Measurements from ENCODE around the gene DUSP6.

DUSP6 gene

GRCh38 chr12:89320735-89321134, 31.6 kb downstream of the DUSP6 start:
- TF ChIP-seq ZFX (IDR thresholded peaks at IDR 0.05; ENCODE audit: borderline replicate concordance) (no peak), CTCF (IDR thresholded peaks at IDR 0.05) (no peak)
- H3K27ac ChIP-seq, result no peak overlapping the region

GRCh38 chr12:89319606-89320005, 32.7 kb downstream of the DUSP6 start:
- no peak overlapping the region for H3K27ac ChIP-seq
- TF ChIP-seq ZFX (IDR thresholded peaks at IDR 0.05; ENCODE audit: borderline replicate concordance) (no peak), CTCF (IDR thresholded peaks at IDR 0.05) (no peak)

GRCh38 chr12:89319122-89319521, 33.2 kb downstream of the DUSP6 start:
- H3K27ac ChIP-seq, result no peak overlapping the region
- TF ChIP-seq ZFX (IDR thresholded peaks at IDR 0.05; ENCODE audit: borderline replicate concordance) (no peak), CTCF (IDR thresholded peaks at IDR 0.05) (no peak)

DNA sequence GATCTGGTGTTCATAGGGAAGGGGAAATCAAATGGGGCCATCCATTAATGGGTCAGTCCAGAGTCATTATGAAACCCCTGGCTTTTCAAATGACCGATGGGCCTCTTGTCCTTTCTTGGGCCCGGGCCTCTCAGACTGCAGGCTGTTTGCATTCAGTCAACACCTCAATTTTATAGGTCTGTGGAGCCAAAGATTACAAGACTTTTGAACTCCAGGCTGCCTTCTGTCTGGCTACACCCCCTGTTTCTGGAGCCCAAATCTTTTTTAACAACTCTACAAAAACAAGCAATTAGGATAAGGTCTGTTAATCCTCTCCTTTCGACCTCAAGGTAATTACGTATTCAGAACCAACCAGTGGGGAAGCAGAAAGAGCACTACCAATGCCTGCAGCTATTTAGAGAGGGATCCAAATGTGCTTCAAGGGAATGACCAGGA, 35.6 kb downstream of the DUSP6 start:
- TF ChIP-seq ZFX (IDR thresholded peaks at IDR 0.05; ENCODE audit: borderline replicate concordance) (no peak), CTCF (IDR thresholded peaks at IDR 0.05) (no peak)
- H3K27ac ChIP-seq, result no peak overlapping the region

DNA sequence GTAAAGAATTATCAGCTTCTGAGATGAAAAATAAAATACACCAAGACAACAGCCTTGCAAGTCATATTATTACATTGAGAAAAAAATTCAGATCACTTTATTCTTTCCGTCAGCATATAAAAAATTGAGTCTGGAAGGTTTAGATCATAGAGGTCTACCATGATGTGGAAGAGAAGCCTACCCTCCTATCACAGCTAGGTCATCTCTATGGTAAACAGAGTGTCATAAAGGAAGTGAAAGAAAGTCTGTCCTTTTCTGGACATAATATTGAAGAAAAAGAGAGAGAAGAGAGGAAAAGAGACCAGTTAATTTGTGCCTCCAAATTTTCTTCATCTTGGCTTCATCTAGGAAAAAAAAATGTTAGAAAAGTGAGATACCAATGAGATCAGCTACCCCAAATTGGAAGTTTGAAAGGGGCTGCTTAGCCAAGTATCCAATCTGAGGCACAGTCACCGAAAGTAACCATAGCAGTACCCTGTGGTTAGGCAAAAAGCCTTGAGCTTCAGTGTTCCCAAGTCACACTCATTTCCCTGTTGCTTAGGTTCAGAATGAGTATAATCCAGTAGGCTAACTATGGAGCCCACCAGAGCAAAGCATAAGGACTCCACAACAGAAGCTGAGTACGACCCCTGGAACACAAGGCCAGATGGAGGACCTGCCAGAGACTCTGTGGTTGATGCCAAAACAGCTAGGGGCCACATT, 38.1 kb downstream of the DUSP6 start:
- H3K27ac ChIP-seq, result no peak overlapping the region
- TF ChIP-seq CTCF (IDR thresholded peaks at IDR 0.05) (no peak), ZFX (IDR thresholded peaks at IDR 0.05; ENCODE audit: borderline replicate concordance) (no peak)

DNA sequence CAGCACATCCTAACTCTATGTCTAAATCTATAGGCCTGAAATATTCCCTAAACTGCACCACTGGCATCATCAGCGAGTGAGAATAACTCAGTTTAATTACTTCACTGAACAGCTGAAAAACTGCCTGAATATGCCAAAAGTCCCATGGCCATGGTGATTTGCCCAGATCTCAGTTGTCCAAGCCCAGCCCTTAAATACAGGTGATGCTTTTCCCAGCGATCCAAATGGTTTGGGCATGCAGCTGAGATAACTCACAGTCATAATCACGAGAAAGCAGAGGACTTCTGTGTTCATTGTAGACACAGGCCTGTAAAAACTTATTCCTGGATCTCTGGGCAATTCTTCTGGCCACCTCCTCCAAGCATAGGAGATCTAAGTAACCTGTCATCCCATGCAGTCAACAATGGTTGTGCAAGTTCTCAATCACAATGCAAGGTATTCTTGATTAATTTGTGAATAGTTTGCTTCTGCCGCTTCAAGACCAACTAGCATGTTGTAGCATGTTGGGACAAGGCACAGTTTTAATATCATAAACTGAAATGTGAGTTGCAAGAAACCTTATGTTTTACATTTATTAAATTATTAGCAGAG, 40.5 kb downstream of the DUSP6 start:
- no peak overlapping the region for H3K27ac ChIP-seq
- TF ChIP-seq ZFX (IDR thresholded peaks at IDR 0.05; ENCODE audit: borderline replicate concordance) (no peak), CTCF (IDR thresholded peaks at IDR 0.05) (no peak)

GRCh38 chr12:89309815-89310214, 42.5 kb downstream of the DUSP6 start:
- TF ChIP-seq ZFX (IDR thresholded peaks at IDR 0.05; ENCODE audit: borderline replicate concordance) (no peak), CTCF (IDR thresholded peaks at IDR 0.05) (no peak)
- no peak overlapping the region for H3K27ac ChIP-seq
